Muscle of arm (tissue), 12 donors: Measurements from ENCODE around the gene TXLNB. TPM values are rescaled to one million over a fixed set of nuclear protein-coding genes. Genes with fewer than 3 reads are reported as not detected.

Experiments
- DNase-seq: peaks from one replicate; pipeline ENCODE4 v3.0.0-alpha.2; 2013
- polyA plus RNA-seq, 12 donors: library from polyadenylated mRNA; unstranded; fragments of 120-200 nt; gene quantifications; one replicate each; pipeline ENCODE4 v1.2.1, GENCODE V29; 2013; ENCODE audit not compliant: insufficient read length in 12 of 12

Gene TXLNB
- polyA plus RNA-seq, 12 donors: 50.1 to 158 (median 129) TPM

GRCh38 chr6:139277161-139277560 is 14.6 kb downstream of the TXLNB start:
- DNase-seq: no peak

DNA sequence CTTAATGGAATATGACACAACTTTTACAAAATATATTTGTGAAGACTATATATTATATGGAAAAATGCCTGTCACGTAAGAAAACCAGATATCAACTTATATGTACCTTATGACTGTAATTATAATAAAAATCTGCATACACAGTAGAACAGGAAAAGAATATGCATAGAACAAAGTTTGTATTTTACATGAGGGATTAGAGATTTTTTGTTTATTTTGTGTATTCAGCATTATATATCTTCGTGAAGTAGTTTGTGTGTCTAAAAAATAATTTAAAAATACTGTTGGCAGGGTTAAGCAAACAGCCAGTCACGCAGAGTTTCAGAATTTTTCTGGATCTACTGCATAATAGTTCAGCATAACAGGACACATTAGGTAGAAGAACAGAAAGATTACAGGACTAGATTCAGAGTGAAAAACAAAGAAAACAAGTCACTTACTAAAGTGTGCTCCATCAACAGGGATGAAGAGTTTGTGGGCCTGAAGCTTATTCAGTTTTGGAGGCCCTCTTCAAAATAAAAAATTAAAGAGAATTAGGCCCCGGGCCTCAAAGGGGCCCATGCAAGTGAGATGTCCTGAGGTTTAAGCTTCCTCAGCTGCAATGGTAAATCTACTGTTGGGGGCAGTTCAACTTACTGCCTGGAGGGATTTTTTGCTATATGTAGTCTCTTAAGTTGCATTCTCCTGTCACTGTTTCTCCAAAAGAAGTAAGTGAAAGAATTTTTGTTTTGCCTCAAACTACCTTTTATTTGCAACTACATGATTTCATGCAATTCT is 16.3 kb downstream of the TXLNB start:
- no peak for DNase-seq

GRCh38 chr6:139271056-139271455 is 20.7 kb downstream of the TXLNB start:
- no peak for DNase-seq

DNA sequence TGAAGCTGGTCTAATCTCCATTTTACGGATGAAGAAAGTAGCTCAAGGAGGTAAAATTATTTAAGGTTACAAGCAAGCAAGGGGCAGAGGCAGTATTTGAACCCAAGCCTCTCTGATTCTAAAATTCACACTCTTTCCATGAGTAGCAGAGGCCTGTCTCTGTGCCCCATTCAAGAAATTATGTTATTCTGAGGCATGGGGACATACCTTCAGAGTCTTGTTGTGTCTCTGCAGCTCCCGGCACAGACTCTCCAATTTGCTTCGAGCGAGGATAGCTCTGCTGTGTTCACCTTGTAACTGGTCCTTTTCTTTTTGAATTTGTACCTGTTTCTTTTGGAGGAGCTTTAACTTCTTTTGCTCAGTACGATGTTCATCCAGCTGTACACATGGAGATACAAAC is 21.5 kb downstream of the TXLNB start:
- DNase-seq: no peak

DNA sequence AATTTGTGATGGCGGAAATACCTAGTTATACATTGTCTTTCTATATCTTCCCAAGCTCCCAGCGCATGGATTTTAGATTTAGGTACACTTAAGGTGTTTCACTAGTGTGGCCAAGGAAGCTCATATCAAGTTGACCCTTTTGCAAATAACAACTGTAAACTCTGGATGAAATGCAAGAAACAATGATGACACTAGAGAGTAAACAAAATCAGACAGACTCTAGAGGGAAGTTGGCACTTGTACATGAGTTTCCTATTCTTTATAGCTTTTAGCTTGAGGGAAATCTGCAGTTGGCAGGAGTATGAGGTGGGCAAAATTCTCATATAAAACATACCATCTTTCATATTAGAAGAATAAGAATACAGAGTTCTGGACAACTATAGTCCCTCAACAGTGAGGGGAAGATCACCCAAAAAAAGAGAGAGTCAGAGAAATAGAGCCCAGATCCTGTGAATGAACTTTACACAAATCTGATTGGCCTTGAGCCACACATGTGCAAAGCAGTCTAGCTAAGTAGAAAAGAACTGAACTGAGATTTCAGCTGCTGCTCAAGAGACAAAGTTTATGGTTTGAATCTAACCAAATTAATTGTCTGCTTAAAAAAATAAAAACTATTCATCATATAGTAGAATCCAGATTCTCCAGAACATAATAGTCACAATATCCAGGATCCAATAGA is 26.1 kb downstream of the TXLNB start:
- no peak for DNase-seq

GRCh38 chr6:139262519-139263300 is 29.1 kb downstream of the TXLNB start:
- DNase-seq: no peak

DNA sequence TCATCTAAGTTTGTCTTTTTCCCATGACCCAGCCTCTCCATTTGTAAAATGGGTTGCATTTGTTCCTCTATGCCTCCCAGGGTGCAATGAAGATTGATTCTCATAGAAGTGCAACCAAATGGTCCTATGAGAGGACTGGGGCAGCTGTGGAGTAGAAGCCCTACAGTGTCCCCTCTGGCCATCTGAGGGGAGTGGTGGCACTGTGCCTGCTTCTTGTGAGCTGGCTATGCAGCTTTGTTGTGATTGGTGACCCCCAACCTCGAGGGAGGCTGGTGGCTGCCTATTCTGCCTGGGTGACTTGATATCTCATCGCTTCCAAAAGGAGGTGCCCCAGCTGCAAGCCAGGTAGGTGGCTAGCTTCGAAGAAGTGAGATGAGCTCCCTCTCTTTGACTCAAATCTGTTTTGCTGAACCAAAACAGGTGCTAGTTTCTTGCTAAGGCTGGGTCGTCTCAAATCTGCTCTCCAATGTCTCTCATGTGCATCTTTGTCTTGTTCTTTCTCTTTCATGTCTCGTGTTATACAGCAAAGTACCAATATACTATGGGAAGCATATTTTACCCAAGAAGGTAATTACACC is 33.9 kb downstream of the TXLNB start:
- DNase-seq: no peak

GRCh38 chr6:139257291-139257690 is 34.5 kb downstream of the TXLNB start:
- DNase-seq: no peak

- DNase-seq: peak; percentile 71
Measured at GRCh38 chr6:139256087-139256486, 35.7 kb downstream of the TXLNB start.

GRCh38 chr6:139254196-139254595 is 37.6 kb downstream of the TXLNB start:
- no peak for DNase-seq

DNA sequence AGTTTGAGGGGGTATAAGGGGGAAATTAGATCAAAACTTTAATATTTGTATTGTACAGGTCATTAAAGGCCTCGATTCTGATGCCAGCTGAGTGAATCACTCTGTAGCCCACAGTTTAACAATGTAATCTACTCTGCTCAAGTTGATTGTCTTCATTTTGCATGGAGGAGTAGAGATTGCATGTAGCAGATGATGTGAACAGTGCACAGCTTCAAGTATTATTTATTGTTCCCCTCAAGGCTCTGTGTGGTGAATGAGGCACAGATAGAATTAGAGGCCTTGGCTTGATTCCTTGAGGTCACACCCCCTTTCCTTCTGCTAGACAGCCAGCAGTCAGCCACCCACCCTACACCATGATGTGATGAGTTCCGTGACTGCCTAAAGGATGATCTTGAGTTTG is 38.1 kb downstream of the TXLNB start:
- no peak for DNase-seq

DNA sequence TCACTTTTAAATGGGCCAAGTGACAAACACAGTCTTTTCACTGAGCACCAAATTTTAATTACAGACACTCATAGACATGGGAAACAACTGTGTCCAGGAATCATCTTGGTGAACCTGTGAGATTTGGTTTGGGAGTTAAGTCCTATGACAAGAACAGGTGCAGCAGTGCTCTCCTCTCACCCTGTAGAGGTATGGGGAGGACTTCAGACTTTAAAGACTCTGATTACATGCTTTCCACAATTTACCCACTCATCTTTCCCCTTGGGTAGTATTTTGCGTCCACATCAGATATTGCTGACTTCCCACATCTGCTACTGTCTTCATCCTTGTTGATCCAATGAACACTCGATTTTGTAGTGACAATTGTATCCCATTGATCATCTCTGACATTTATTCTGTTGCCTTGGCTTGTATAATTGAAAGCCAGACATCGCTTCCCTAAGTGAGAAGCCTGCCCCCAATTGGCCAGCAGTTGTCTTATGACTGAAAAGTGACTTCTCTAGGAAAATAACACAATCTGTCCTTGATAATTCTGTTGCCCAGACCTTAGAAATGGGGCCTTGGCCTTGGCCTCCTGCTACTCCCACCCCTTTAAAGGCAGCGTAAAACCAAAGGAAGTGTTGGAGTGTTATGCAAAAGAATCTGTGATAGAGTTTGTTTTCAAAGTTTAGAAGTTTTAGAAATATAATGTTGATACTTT is 40.0 kb downstream of the TXLNB start:
- DNase-seq: no peak

- peak; percentile 58 for DNase-seq
Measured at GRCh38 chr6:139251045-139251690, 40.6 kb downstream of the TXLNB start.

DNA sequence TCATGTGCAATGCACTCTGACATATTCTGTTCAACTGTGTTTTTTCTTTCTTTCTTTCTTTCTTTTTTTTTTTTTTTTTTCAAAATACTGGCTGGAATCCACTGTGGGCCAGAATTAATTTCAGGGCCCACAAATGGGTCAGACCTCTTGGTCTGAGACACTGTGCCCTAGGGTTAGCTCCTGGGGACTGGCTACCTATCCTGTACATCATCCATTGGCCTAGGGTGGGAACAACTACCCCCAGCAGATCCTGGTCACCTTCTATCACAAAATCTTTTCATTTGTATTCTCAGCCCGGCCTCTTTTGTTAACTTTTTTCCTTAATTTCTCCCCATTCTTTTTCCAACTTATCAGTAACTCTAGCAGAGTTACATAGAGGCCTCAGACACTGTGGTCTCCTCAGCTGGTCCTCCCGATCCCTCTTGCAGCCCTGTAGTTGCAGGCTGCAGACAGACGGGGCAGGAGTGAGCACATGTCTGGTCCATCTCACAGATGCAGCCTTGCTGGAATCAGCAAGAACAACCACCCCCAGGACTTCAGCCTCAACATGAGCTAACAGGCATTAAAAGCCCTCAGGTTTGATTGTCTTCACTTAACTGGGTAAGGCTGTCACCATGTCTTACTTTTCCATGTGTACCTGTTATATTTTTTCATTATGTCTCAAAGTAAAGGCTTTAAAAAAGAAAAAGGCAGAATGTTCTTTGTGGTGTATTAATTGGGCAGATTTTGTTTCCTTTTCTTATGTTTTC is 41.3 kb downstream of the TXLNB start:
- no peak for DNase-seq

DNA sequence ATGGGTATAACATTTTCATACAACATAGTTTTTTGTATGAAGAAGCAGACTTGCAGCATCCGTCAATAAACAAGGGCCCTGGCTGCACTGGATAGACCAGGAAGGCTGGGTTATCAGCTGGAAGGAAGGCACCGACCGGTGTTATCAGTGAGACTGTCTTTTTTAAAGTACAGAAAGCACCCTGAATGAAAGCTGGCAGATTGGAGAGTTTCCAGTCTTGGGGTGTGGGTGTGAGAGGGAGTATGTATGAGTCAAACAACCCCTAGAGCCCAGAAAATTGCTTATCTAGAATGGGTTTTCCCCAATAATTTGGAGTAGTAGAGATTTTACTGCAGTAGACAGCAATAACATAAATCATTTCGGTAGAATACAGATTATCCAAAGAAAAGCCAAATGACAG is 42.4 kb downstream of the TXLNB start:
- DNase-seq: no peak

DNA sequence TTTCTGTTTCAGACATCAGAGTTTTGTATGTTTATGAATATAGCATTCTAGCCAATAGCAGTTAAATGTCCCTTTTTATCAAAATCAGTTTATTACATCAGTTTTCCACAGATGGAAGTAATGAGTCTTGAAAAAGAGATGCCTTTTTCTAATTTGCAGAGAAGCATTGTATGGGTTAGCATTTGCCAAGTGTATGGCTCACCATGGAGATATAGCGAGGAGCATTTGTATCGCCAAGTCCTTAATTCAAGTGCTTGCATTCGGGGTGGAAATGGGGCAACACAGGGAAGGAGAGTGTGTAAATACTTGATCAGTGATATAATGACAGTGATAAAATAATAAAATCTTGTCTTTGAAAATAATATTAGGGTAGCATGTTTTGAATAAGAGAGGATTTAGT is 42.9 kb downstream of the TXLNB start:
- no peak for DNase-seq

DNA sequence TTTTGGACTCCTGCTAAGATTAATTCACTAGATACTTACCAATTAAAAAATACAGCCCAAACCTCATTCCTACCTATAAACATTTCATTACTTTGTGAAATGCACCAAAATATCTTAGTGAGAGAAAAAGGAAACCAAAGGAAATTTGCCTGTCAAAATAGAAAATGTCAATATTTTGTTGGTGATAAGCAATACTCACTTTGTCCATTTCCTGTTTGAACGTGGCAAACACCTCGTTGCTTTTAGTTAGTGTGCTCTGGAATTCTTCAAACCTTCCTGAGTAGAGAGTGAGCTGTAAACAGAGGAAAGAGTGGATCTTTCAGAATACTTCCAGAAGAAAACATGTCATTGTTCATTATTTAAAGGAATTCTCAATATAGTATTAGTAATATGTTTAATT is 44.2 kb downstream of the TXLNB start:
- DNase-seq: no peak

GRCh38 chr6:139243536-139243935 is 48.3 kb downstream of the TXLNB start:
- no peak for DNase-seq

DNA sequence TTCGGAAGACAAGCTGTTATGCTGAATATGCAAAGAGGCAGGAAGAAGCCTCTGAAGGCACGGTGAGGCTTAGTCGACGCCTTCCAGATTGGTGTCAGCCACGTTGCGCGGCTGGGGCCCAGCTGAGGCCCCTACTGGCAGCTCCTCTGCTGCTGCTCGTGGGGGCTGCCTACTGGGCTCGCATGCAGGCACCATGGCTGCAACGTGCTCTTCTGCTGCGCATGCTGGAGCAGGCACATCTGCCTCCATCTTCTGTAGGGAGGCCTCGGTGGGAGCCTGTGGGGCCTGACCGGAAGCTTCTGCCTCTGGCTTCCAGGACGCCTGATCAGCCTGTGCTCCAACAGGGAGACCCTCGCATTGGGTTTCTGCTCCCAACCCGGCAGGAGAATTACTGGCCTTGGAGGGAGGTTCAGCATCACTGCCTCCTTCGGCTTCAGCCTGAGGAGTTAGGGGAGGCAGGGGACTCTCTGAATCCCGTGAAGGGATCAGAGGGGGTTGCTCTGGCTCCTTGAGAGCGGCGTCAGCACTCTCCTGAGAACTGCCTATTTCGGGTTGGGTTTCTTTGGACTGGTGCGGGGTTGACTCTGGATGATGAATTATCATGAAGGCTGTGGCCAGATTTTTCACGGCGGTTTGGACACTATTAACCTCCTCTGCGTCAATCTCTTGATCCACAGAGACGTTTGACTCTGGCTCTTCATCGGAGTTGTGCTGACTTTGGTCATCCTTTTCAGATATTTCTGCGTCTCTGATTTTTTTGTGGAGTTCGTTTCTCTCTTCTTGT is 49.1 kb downstream of the TXLNB start:
- DNase-seq: no peak
